Erythroblast (primary cell): ENCODE measurements around the gene HS3ST4.

Experiments used
- DNase-seq, 2 experiments: peaks; one replicate each; lab custom pipeline; 2025; lab: John Stamatoyannopoulos, UW
- GATA1 ChIP-seq: IDR thresholded peaks from 2 replicates; pipeline ENCODE4 v1.6.1; 2011; ENCODE audit warnings: low read depth, mild to moderate bottlenecking, control low read depth, low read length, moderate library complexity
- POLR2A ChIP-seq: IDR thresholded peaks from 2 replicates; pipeline ENCODE4 v1.6.1; 2011; ENCODE audit warnings: mild to moderate bottlenecking, low read length

HS3ST4 gene

GRCh38 chr16:25823891-25824290, 132.1 kb downstream of the HS3ST4 start:
- DNase-seq = no peak
- TF ChIP-seq GATA1 = no peak
- no peak for TF ChIP-seq POLR2A

- TF ChIP-seq GATA1 (no peak), POLR2A (no peak)
- no peak for DNase-seq
Measured at GRCh38 chr16:25827709-25828108, 135.9 kb downstream of the HS3ST4 start.

GRCh38 chr16:25828510-25828909, 136.8 kb downstream of the HS3ST4 start:
- DNase-seq = no peak
- TF ChIP-seq POLR2A (no peak), GATA1 (no peak)

DNA sequence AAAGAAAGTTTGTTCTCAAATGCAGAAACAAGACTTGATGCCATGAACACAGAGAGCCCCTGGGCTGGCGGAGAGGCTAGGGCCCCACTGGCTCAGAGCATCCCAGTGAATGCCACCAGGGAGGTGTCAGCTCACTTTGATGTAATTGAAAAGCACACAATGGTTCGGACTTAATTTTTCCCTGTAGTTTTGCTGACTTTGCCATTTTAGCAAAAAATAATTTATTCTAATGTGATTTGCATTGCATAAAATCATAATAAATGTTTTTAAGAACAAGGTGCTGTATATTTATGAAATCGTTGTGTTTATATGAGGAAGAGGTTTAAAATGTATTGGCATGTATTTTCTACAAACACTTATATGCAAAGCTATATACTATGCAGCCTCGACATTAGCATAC, 140.5 kb downstream of the HS3ST4 start:
- no peak for DNase-seq
- TF ChIP-seq POLR2A = no peak
- TF ChIP-seq GATA1 = no peak

GRCh38 chr16:25834101-25834500, 142.3 kb downstream of the HS3ST4 start:
- DNase-seq = no peak
- TF ChIP-seq POLR2A (no peak), GATA1 (no peak)

DNA sequence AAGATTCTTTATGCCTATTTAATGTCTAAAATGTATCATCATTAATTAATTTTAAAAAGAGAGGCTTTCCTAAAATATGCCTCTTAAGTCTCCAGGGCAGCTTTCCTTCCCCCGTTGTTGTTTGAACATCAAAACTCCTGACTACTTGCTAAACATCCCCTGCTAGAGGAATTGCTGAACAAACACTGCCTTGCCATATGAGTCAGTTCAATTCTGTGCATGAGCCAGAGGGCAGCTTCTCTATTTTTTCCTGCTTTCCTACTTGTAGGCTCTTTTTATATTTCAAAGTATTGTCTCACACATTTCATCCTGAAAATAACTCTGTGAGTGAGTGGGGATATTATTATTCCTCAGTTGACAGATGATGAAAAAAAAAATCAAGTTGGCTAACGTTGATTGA, 143.4 kb downstream of the HS3ST4 start:
- TF ChIP-seq GATA1 (no peak), POLR2A (no peak)

DNA sequence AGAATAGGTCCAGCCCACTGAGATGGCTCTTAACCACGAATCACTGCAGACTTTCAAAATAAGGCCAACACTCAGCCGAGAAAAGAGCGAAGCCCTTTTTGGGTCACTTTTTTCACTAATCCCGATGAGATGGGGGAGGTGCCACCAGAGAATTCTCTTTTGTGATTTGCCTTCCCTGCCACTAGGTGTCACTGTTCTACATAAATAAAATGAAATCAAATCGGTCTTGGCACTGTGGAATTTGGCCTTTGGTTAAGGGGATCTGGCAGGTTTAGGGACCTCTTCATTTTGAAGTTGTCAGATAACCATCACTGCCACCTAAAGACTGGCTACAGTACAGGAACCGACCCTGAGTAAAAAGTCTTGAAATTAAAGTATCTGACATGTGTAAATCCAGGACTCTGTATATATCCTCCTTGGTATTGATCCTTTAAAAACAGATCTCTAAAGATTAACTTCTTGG, 147.0 kb downstream of the HS3ST4 start:
- peak; percentile 48 to 66 for DNase-seq
- TF ChIP-seq POLR2A = no peak
- TF ChIP-seq GATA1 = no peak

More for the DNA sequence above, 143.4 kb downstream of the HS3ST4 start:
- DNase-seq = no peak

GRCh38 chr16:25841761-25842160, 150.0 kb downstream of the HS3ST4 start:
- TF ChIP-seq POLR2A = no peak
- TF ChIP-seq GATA1 = no peak
- DNase-seq = no peak

- no peak for TF ChIP-seq POLR2A
- no peak for DNase-seq
Measured at GRCh38 chr16:25845901-25846300, 154.1 kb downstream of the HS3ST4 start.

GRCh38 chr16:25854141-25854540, 162.4 kb downstream of the HS3ST4 start:
- TF ChIP-seq GATA1 = no peak
- no peak for TF ChIP-seq POLR2A
- DNase-seq = no peak

- no peak for DNase-seq
- TF ChIP-seq GATA1 (no peak), POLR2A (no peak)
Measured at GRCh38 chr16:25855063-25855462, 163.3 kb downstream of the HS3ST4 start.

- no peak for DNase-seq
- no peak for TF ChIP-seq GATA1
- no peak for TF ChIP-seq POLR2A
Measured at GRCh38 chr16:25855818-25856217, 164.1 kb downstream of the HS3ST4 start.

DNA sequence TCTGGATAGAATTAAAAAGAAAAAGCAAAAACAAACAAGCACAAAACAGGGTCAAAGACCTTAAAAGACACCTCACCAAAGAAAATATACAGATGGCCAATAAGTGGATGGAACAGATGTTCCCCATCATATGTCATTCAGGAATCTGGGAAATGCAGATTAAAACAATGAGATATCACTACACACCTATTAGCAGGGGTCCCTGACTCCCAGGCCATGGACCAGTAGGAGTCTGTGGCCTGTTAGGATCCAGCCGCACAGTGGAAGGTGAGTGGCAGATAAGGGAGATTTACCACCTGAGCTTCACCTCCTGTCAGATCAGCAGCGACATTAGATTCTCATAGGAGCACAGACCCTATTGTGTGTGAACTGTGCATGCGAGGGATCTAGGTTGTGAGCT, 167.9 kb downstream of the HS3ST4 start:
- no peak for DNase-seq
- no peak for TF ChIP-seq POLR2A
- no peak for TF ChIP-seq GATA1

DNA sequence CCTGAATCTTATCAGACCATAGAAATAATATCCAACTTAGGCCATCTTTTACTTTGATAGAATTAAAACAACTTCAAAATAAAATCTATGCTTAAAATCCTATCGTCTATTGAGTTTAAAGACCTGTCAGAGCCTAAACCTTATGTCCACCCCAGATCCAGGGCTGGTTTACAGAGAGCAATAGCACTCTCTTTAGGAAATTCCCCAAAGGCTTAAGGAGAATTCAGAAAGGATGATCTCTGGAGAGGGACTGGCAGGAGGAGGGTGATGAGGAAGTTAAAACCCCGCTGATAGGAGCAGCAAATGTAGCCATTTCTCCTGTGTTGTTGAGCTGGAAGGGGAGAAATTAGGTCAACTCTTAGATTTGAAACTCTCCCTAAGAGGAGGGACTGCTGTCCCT, 175.3 kb downstream of the HS3ST4 start:
- TF ChIP-seq GATA1 = no peak
- no peak for TF ChIP-seq POLR2A
- DNase-seq = no peak

GRCh38 chr16:25868106-25868505, 176.3 kb downstream of the HS3ST4 start:
- TF ChIP-seq GATA1 (no peak), POLR2A (no peak)
- no peak for DNase-seq
